ENCODE data around the gene ASCC1.

Gene ASCC1

GRCh38 chr10:72085864-72086465 is 130.1 kb downstream of the ASCC1 start:
- Histone ChIP-seq H3K9ac (ENCODE audit: low read depth, low read length) (no peak overlapping the region), H3K27me3 (ENCODE audit: insufficient read depth, low read length) (peaks cover 65% of the 10 kb centered on the region), H3K4me3 (ENCODE audit: low read length) (no peak overlapping the region), H3K36me3 (ENCODE audit: insufficient read depth, low read length) (no peaks in the 10 kb centered on the region), H3K9me3 (ENCODE audit: insufficient read depth, low read depth, low read length) (no peaks in the 10 kb centered on the region), H3K4me1 (ENCODE audit: insufficient read depth, low read length) (peaks cover 13% of the 10 kb centered on the region), H3K27ac (ENCODE audit: low read depth, low read length) (no peak overlapping the region)
- no CpG with 5 or more reads among the region's 1 CpG for WGBS

GRCh38 chr10:72085166-72085565 is 130.9 kb downstream of the ASCC1 start:
- no peak overlapping the region for H3K27ac ChIP-seq (ENCODE audit: low read depth, low read length)
- H3K36me3 ChIP-seq (ENCODE audit: insufficient read depth, low read length), result no peaks in the 10 kb centered on the region
- peaks cover 60% of the 10 kb centered on the region for H3K27me3 ChIP-seq (ENCODE audit: insufficient read depth, low read length)
- no peak overlapping the region for H3K9ac ChIP-seq (ENCODE audit: low read depth, low read length)
- no peaks in the 10 kb centered on the region for H3K9me3 ChIP-seq (ENCODE audit: insufficient read depth, low read depth, low read length)
- WGBS, result 89% methylated on average over 6 of the region's 6 CpGs
- peaks cover 15% of the 10 kb centered on the region for H3K4me1 ChIP-seq (ENCODE audit: insufficient read depth, low read length)
- H3K4me3 ChIP-seq (ENCODE audit: low read length), result no peak overlapping the region

GRCh38 chr10:72083790-72084459 is 132.2 kb downstream of the ASCC1 start:
- 93% methylated on average over 14 of the region's 16 CpGs for WGBS
- H3K36me3 ChIP-seq (ENCODE audit: insufficient read depth, low read length), result no peaks in the 10 kb centered on the region
- H3K4me1 ChIP-seq (ENCODE audit: insufficient read depth, low read length), result peaks cover 11% of the 10 kb centered on the region
- no peak overlapping the region for H3K9ac ChIP-seq (ENCODE audit: low read depth, low read length)
- no peak overlapping the region for H3K4me3 ChIP-seq (ENCODE audit: low read length)
- peaks cover 47% of the 10 kb centered on the region for H3K27me3 ChIP-seq (ENCODE audit: insufficient read depth, low read length)
- no peak overlapping the region for H3K27ac ChIP-seq (ENCODE audit: low read depth, low read length)
- H3K9me3 ChIP-seq (ENCODE audit: insufficient read depth, low read depth, low read length), result no peaks in the 10 kb centered on the region

GRCh38 chr10:72082856-72083789 is 133.0 kb downstream of the ASCC1 start:
- peaks cover 11% of the 10 kb centered on the region for H3K4me1 ChIP-seq (ENCODE audit: insufficient read depth, low read length)
- no peak overlapping the region for H3K4me3 ChIP-seq (ENCODE audit: low read length)
- H3K36me3 ChIP-seq (ENCODE audit: insufficient read depth, low read length), result no peaks in the 10 kb centered on the region
- H3K9ac ChIP-seq (ENCODE audit: low read depth, low read length), result no peak overlapping the region
- H3K27ac ChIP-seq (ENCODE audit: low read depth, low read length), result no peak overlapping the region
- peaks cover 39% of the 10 kb centered on the region for H3K27me3 ChIP-seq (ENCODE audit: insufficient read depth, low read length)
- 89% methylated on average over 4 of the region's 6 CpGs for WGBS
- H3K9me3 ChIP-seq (ENCODE audit: insufficient read depth, low read depth, low read length), result no peaks in the 10 kb centered on the region

- H3K4me1 ChIP-seq (ENCODE audit: insufficient read depth, low read length), result peaks cover 11% of the 10 kb centered on the region
- H3K27ac ChIP-seq (ENCODE audit: low read depth, low read length), result no peak overlapping the region
- peaks cover 28% of the 10 kb centered on the region for H3K27me3 ChIP-seq (ENCODE audit: insufficient read depth, low read length)
- H3K9me3 ChIP-seq (ENCODE audit: insufficient read depth, low read depth, low read length), result no peaks in the 10 kb centered on the region
- H3K9ac ChIP-seq (ENCODE audit: low read depth, low read length), result no peak overlapping the region
- no peaks in the 10 kb centered on the region for H3K36me3 ChIP-seq (ENCODE audit: insufficient read depth, low read length)
- no peak overlapping the region for H3K4me3 ChIP-seq (ENCODE audit: low read length)
- 89% methylated on average over 13 of the region's 14 CpGs for WGBS
These were observed 134.1 kb downstream of the ASCC1 start for GRCh38 chr10:72081772-72082590.

GRCh38 chr10:72081210-72081609 is 134.9 kb downstream of the ASCC1 start:
- 90% methylated on average over 7 of the region's 9 CpGs for WGBS
- no peak overlapping the region for H3K9ac ChIP-seq (ENCODE audit: low read depth, low read length)

GRCh38 chr10:72080042-72080975 is 135.8 kb downstream of the ASCC1 start:
- H3K9me3 ChIP-seq (ENCODE audit: insufficient read depth, low read depth, low read length), result no peaks in the 10 kb centered on the region
- H3K36me3 ChIP-seq (ENCODE audit: insufficient read depth, low read length), result no peaks in the 10 kb centered on the region
- H3K27me3 ChIP-seq (ENCODE audit: insufficient read depth, low read length), result peaks cover 11% of the 10 kb centered on the region
- H3K4me1 ChIP-seq (ENCODE audit: insufficient read depth, low read length), result 0 out of 2 replicates have a peak, but pooled peaks cover 7% of the 10 kb centered on the region
- H3K9ac ChIP-seq (ENCODE audit: low read depth, low read length), result no peak overlapping the region
- WGBS, result 81% methylated on average over 14 of the region's 14 CpGs
- H3K4me3 ChIP-seq (ENCODE audit: low read length), result no peak overlapping the region
- H3K27ac ChIP-seq (ENCODE audit: low read depth, low read length), result no peak overlapping the region

More at GRCh38 chr10:72081210-72081609, 134.9 kb downstream of the ASCC1 start:
- Histone ChIP-seq H3K4me3 (ENCODE audit: low read length) (no peak overlapping the region), H3K9me3 (ENCODE audit: insufficient read depth, low read depth, low read length) (no peaks in the 10 kb centered on the region), H3K27me3 (ENCODE audit: insufficient read depth, low read length) (peaks cover 20% of the 10 kb centered on the region), H3K4me1 (ENCODE audit: insufficient read depth, low read length) (0 out of 2 replicates have a peak, but pooled peaks cover 7% of the 10 kb centered on the region), H3K36me3 (ENCODE audit: insufficient read depth, low read length) (no peaks in the 10 kb centered on the region), H3K27ac (ENCODE audit: low read depth, low read length) (no peak overlapping the region)

- Histone ChIP-seq H3K9me3 (ENCODE audit: insufficient read depth, low read depth, low read length) (no peaks in the 10 kb centered on the region), H3K27me3 (ENCODE audit: insufficient read depth, low read length) (peaks cover 2% of the 10 kb centered on the region; the same call in 1 of the 2 replicates), H3K27ac (ENCODE audit: low read depth, low read length) (no peak overlapping the region), H3K36me3 (ENCODE audit: insufficient read depth, low read length) (no peaks in the 10 kb centered on the region), H3K4me1 (ENCODE audit: insufficient read depth, low read length) (0 out of 2 replicates have a peak, but pooled peaks cover 7% of the 10 kb centered on the region), H3K9ac (ENCODE audit: low read depth, low read length) (no peak overlapping the region), H3K4me3 (ENCODE audit: low read length) (no peak overlapping the region)
- 76% methylated on average over 5 of the region's 5 CpGs for WGBS
These were observed 136.7 kb downstream of the ASCC1 start for GRCh38 chr10:72079356-72079755.

- Histone ChIP-seq H3K9ac (ENCODE audit: low read depth, low read length) (no peak overlapping the region), H3K4me3 (ENCODE audit: low read length) (no peak overlapping the region), H3K4me1 (ENCODE audit: insufficient read depth, low read length) (0 out of 2 replicates have a peak, but pooled peaks cover 7% of the 10 kb centered on the region), H3K9me3 (ENCODE audit: insufficient read depth, low read depth, low read length) (no peaks in the 10 kb centered on the region), H3K27me3 (ENCODE audit: insufficient read depth, low read length) (no peaks in the 10 kb centered on the region), H3K27ac (ENCODE audit: low read depth, low read length) (no peak overlapping the region), H3K36me3 (ENCODE audit: insufficient read depth, low read length) (no peaks in the 10 kb centered on the region)
- 88% methylated on average over 20 of the region's 20 CpGs for WGBS
These were observed 138.6 kb downstream of the ASCC1 start for GRCh38 chr10:72077275-72077990.
